Kidney glomerular epithelial cell (primary cell): ENCODE results near the gene C2orf68.
A peak's percentile ranks its signal among the peaks of the same experiment; 100 is the strongest.
"Not testable (repeated sequence)": the region's sequence is repeated elsewhere in the genome, so short reads cannot be mapped to it uniquely, and the experiment has no call there.

ENCODE experiments used
- DNase-seq: peaks from one replicate; lab custom pipeline; 2025; lab: John Stamatoyannopoulos, UW

Gene C2orf68

DNA sequence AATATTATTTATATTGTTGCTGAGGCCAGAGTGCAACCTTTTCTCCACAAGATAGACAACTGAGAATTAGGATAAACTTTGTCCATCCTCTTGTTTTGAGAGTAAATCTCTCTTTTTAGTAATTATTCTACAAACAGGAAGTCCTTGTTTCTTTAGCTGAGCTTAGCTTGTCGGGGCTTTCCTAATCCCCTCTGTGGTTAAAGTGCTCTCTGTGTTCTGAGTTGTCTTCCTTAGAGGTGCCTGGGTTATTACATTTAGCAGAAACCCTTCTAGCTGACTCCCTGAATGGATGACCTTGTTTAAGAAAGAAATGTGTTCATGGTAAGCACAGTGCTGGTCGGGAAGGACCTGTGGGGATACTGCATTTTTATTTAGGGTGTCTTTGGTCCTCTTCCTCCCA lies 16.8 kb upstream of the C2orf68 start:
- DNase-seq = no peak

- DNase-seq = no peak
These were observed 12.1 kb upstream of the C2orf68 start for GRCh38 chr2:85623991-85624390.

DNA sequence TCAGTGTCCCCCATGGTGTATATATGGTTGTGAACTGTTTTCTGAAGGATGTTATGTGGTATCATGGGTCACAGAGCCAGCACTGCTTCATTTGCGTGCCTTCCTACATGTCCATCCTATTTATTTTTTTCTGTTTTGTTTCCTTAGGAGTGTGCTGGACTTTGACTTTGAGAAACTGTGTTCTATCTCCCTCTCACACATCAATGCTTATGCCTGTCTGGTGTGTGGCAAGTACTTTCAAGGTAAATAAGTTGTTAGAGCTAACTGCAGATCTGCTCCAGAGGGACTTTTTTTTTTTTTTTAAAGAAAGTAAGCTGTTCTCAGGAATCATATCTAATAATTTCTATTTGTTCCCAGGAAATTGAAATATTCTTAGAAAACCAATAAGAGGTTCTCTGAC lies 9.5 kb upstream of the C2orf68 start:
- no peak for DNase-seq

DNA sequence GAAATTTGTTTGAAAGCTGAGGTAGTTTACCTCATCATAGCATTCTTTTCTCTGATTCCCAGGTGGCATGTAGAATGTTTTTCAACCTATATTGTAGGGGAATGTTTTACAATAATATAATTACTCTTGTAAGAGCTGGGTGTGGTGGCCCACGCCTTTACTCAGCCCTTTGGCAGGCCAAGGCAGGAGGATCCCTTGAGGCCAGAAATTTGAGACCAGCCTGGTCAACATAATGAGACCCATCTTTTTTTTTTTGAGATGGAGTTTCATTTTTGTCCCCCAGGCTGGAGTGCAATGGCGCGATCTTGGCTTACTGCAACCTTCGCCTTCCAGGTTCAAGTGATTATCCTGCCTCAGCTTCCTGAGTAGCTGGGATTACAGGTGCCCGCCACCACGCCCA lies 7.8 kb upstream of the C2orf68 start:
- DNase-seq = no peak

DNA sequence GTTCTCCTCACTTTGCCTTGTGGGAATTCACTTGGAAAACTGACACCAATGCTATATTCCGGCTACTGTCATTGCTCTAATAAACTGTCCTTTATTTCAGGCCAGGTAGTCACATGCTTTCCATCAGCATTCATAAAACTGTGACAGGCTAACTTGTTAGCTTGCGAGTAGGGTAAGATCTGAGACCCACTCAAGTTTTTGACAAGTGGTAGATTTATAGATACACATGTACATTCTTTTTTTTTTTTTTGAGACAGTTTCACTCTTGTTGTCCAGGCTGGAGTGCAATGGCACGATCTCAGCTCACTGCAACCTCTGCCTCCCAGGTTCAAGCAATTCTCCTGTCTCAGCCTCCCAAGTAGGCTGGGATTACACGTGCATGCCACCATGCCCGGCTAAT lies 5.9 kb upstream of the C2orf68 start:
- not testable (repeated sequence) for DNase-seq

- no peak for DNase-seq
These were observed 3.5 kb upstream of the C2orf68 start for GRCh38 chr2:85615413-85615728.

GRCh38 chr2:85614757-85615156 lies 2.9 kb upstream of the C2orf68 start:
- not testable (repeated sequence) for DNase-seq

- DNase-seq = no peak
These were observed 2.0 kb upstream of the C2orf68 start for GRCh38 chr2:85613717-85614515.

DNA sequence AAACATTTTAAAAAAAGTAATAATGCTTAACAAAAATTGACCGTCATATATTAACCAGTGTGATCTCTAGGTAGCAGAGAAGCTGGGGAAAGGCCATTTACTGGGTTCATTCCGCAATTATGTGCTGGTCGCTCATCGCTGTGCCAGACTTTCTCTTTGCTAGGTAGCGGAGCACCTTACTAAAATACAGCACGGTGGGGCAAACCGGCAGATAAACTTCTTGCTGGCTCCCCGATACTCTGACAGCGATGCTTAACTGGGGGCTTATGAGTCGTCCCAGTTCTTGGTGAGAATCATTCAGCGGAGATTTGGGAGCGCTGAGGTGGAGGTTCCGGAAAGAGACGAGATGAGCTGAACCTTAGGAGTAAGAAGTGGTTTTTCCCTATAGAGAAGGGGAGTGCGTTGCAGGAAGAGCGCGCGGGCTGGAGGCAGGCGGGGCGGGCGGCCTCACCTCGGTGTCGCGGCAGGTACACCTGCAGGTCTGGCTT lies 605 bp downstream of the C2orf68 start:
- no peak for DNase-seq

GRCh38 chr2:85607268-85608215 lies 4.3 kb downstream of the C2orf68 start:
- no peak for DNase-seq

GRCh38 chr2:85606116-85606455 lies 5.8 kb downstream of the C2orf68 start:
- no peak for DNase-seq

GRCh38 chr2:85605406-85606115 lies 6.3 kb downstream of the C2orf68 start:
- no peak for DNase-seq

GRCh38 chr2:85604568-85605339 lies 7.1 kb downstream of the C2orf68 start:
- DNase-seq = no peak

DNA sequence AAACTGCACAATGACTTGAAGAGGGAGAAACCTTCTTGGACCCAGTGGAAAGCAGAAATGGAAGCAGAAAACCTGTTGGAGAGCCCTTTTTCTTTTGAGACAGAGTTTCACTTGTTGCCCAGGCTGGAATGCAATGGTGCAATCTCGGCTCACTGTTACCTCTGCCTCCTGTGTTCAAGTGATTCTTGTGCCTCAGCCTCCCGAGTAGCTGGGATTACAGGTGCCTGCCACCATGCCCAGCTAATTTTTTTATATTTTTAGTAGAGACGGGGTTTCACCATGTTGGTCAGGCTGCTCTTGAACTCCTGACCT lies 7.8 kb downstream of the C2orf68 start:
- DNase-seq = not testable (repeated sequence)

- peak; percentile 81 for DNase-seq
These were observed 9.2 kb downstream of the C2orf68 start, which contains the start of gene TMEM150A for GRCh38 chr2:85602476-85603234. Gene TMEM150A (minus strand): TSS chr2:85602698. CDS start chr2:85601948, 750 bp downstream.

GRCh38 chr2:85601771-85602475 lies 9.9 kb downstream of the C2orf68 start:
- no peak for DNase-seq

GRCh38 chr2:85600951-85601770 lies 10.7 kb downstream of the C2orf68 start:
- DNase-seq = no peak

DNA sequence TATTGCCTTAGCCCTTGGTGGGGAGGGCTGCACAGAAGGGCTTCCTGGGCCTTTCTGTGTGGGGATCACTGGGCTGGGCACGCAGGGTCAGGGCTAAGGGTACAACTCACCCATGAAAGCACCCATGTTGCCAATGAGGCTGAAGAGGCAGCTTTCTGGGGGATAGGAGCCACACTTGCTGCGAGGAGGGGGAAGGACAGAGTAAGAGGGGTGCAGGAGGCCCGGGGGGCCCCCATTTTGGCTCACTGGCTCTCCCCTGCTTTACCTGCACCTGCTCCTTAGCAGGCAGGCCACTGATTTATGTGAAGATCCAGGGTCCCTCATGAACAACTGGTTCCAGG lies 11.7 kb downstream of the C2orf68 start:
- DNase-seq = no peak

DNA sequence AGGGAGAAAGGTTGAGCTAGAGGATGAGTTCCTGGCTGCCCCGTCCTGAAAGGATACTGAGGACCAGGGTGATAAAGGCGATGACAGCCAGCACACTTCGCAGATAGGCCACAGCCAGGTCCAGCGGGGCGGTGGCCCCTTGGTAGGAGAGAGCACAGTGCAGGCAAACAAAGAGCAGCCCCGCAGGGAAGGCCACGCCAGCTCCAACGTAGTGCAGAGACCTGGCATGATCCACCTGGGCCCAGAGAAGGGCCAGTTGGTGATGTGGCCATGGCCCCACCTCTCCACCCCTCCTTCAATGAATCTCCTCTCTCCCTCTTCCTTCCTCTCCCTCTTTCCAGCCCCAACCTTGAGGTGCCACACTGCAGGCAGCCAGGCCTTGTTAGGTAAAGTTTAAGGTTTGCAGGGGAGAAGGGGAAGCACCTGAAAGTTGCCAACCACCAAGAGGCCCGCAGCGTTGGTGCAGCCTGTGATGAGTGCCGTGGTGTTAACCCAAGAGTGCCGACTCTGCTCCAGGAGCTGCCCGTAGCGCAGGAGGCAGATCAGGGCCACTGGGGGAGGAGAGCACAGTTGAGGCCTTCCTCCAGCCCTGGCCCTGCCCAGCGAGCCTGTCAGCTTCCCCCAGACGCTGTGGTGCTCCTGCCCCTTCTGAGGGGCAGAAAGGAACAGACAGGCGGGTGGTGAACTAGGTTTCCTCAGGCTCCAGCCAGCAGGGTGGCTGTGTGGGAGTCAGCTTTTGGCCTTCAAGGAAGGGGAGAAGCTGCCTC lies 12.2 kb downstream of the C2orf68 start:
- DNase-seq = no peak
